Endothelial cell of umbilical vein (primary cell): Measurements from ENCODE around the gene FAM221B. TPM values are rescaled to one million over a fixed set of nuclear protein-coding genes. Genes with fewer than 3 reads are reported as not detected.
A peak's percentile ranks its signal among the peaks of the same experiment; 100 is the strongest.

Experiments used
- BruUV-seq: library from RNA; stranded (reverse); fragments of 400-500 nt; replicated peaks from 2 replicates; lab custom pipeline; 2021; lab: Mats Ljungman, UMichigan
- CTCF ChIA-PET: fragments of 300-600, 350-600 bp; sonication (Branson Sonifier 250); formaldehyde crosslinking; loops from one replicate; lab custom pipeline; 2021; ENCODE audit warnings: antibody characterized with exemption, inconsistent platforms; lab: Charles Lee
- POLR2A ChIA-PET: fragments of 300-600, 350-600 bp; sonication (Branson Sonifier 250); formaldehyde crosslinking; loops from one replicate; lab custom pipeline; 2021; ENCODE audit warnings: antibody characterized with exemption, inconsistent platforms; lab: Charles Lee
- DNase-seq: peaks from one replicate; pipeline ENCODE4 v3.0.0-alpha.2; 2011; ENCODE audit warnings: low read depth, low spot score
- FAIRE-seq: peaks from 2 replicates; lab custom pipeline; 2011; peaks lifted over from hg19 to GRCh38; lab: Jason Lieb, UNC
- H2AFZ ChIP-seq: 2 replicates; pipeline ENCODE4 v1.6.0; 2012; ENCODE audit warnings: low read depth, low read length, control low read depth, inconsistent platforms
- H3K27ac ChIP-seq: 2 replicates; pipeline ENCODE4 v1.5.1; 2011; ENCODE audit warnings: low read depth, mild to moderate bottlenecking, control low read depth, low read length, moderate library complexity; ENCODE audit not compliant: insufficient read depth
- H3K27me3 ChIP-seq, 2 experiments: 2 replicates each; pipeline versions ENCODE4 v1.6.0 to v1.6.1; 2011; ENCODE audit warnings: low read length in 2 of 2, mixed read lengths in 1 of 2; ENCODE audit not compliant: control insufficient read depth in 2 of 2, insufficient read depth in 2 of 2
- H3K36me3 ChIP-seq, 2 experiments: 2 replicates in 1 of 2; 3 replicates in 1 of 2; pipeline ENCODE4 v1.5.1; 2011; ENCODE audit warnings: low read length in 2 of 2, mild to moderate bottlenecking in 1 of 2, moderate library complexity in 1 of 2; ENCODE audit not compliant: control insufficient read depth in 2 of 2, insufficient read depth in 2 of 2; ENCODE audit errors: extremely low read depth in 1 of 2
- H3K4me1 ChIP-seq: 3 replicates; pipeline ENCODE4 v1.5.1; 2011; ENCODE audit warnings: mild to moderate bottlenecking, low read length; ENCODE audit not compliant: control insufficient read depth, insufficient read depth; ENCODE audit errors: extremely low read depth
- H3K4me2 ChIP-seq: 2 replicates; pipeline ENCODE4 v1.6.1; 2011; ENCODE audit warnings: low read length, control low read depth, mixed read lengths; ENCODE audit not compliant: insufficient read depth
- H3K4me3 ChIP-seq, 3 experiments: fragments of 200-600 bp in 1 of 3; sonication (generic), shearing (Covaris generic) in 1 of 3; replicated peaks in 1 of 3; 2 replicates each; pipeline ENCODE4 v1.5.1; 2011 to 2016; ENCODE audit warnings: control low read depth in 3 of 3, low read length in 3 of 3, mild to moderate bottlenecking in 2 of 3, inconsistent platforms in 1 of 3, low read depth in 1 of 3, moderate library complexity in 1 of 3; ENCODE audit not compliant: insufficient read depth in 1 of 3
- H3K79me2 ChIP-seq: 2 replicates; pipeline ENCODE4 v1.6.0; 2012; ENCODE audit warnings: low read length, inconsistent platforms; ENCODE audit not compliant: control insufficient read depth, insufficient read depth
- H3K9ac ChIP-seq: replicated peaks from 2 replicates; pipeline ENCODE3; 2011; ENCODE audit warnings: low read length, control low read depth; ENCODE audit not compliant: insufficient read depth; ENCODE audit errors: extremely low read depth
- H3K9me1 ChIP-seq: replicated peaks from 3 replicates; pipeline ENCODE4 v1.6.0; 2011; ENCODE audit warnings: mild to moderate bottlenecking, low read length; ENCODE audit not compliant: control insufficient read depth, insufficient read depth; ENCODE audit errors: extremely low read depth
- H3K9me3 ChIP-seq: replicated peaks from 2 replicates; pipeline ENCODE4 v1.5.1; 2012; ENCODE audit warnings: low read length, inconsistent platforms; ENCODE audit not compliant: control insufficient read depth, insufficient read depth
- H4K20me1 ChIP-seq: replicated peaks from 2 replicates; pipeline ENCODE3; 2011; ENCODE audit warnings: mild to moderate bottlenecking, low read length; ENCODE audit not compliant: control insufficient read depth, insufficient read depth; ENCODE audit errors: extremely low read depth
- JUN ChIP-seq: IDR thresholded peaks from 2 replicates; pipeline ENCODE4 v1.6.1; 2011; ENCODE audit warnings: borderline replicate concordance, low read depth; ENCODE audit not compliant: insufficient read length, insufficient read depth
- MYC ChIP-seq: IDR thresholded peaks from one replicate; pipeline ENCODE4 v1.6.1; 2011; ENCODE audit warnings: mild to moderate bottlenecking, low read depth, low read length
- dilution Hi-C: fragments of 300-500 bp; cut with MboI; formaldehyde crosslinking; loops from one replicate; pipeline ENCODE4 v1.15.0; 2019; ENCODE audit warnings: low sequenced_read_pairs; ENCODE audit not compliant: extremely low pct_ligation_motif_present
- intact Hi-C: fragments of 100-400 bp; cut with micrococcal nuclease; formaldehyde crosslinking; loops from one replicate; pipeline ENCODE4 v1.10.0; 2022
- polyA plus RNA-seq, 4 experiments: library from polyadenylated mRNA; depleted of rRNA in 3 of 4; stranded (reverse) in 3 of 4; unstranded in 1 of 4; fragments of >200 nt; gene quantifications; 2 replicates each; pipeline versions ENCODE4 v1.2.1 to v1.2.3, GENCODE V29; 2011 to 2012; ENCODE audit warnings: missing spikeins in 1 of 4
- small RNA-seq: library from RNA; depleted of rRNA; stranded (forward); fragments of <200 nt; gene quantifications from one replicate; pipeline ENCODE3, GENCODE V24; 2012; ENCODE audit warnings: low replicate concordance, low read depth; ENCODE audit not compliant: insufficient read depth, insufficient read length
- total RNA-seq: library from RNA; stranded (reverse); gene quantifications from 2 replicates; pipeline ENCODE4 v1.2.3, GENCODE V29; 2021

FAM221B gene
- total and polyA plus RNA-seq, 2 donors (not counting 3 experiments of a cell fraction or from before 2014, with no cell fraction given): not detected

GRCh38 chr9:35766997-35767396 is 61.5 kb downstream of the FAM221B start:
- TF ChIP-seq MYC (no peak), JUN (peak; percentile 2)
- Histone ChIP-seq H3K9ac (no peak overlapping the region), H3K36me3 (no peaks in the 10 kb centered on the region), H3K9me3 (no peaks in the 10 kb centered on the region), H3K4me1 (peaks cover 23% of the 10 kb centered on the region), H3K4me2 (no peak overlapping the region), H3K79me2 (no peaks in the 10 kb centered on the region), H3K9me1 (no peaks in the 10 kb centered on the region), H3K27ac (no peak overlapping the region), H2AFZ (no peak overlapping the region), H3K27me3 (no peaks in the 10 kb centered on the region), H3K4me3 (no peak overlapping the region), H4K20me1 (no peaks in the 10 kb centered on the region)
- CTCF ChIA-PET: interaction anchor here (1.4 kb wide), 1 partner anchor 116 kb away, joined by 4 read pairs; no protein-coding TSS in a partner anchor
- intact Hi-C loops: no loop called here
- BruUV-seq: no TSS peak
- dilution Hi-C loops: no loop called here
- DNase-seq: no peak
- POLR2A ChIA-PET: no interaction called here
- no peak for FAIRE-seq

Small RNA genes lying within 50 kb of the gene (small RNA-seq; reads per million reads assigned to genes)
- gene HINT2: not detected

Other genes with a start within 250 kb of the FAM221B start
- 22.5 and 25.3 TPM in 2 replicates for gene TESK1, start 223.5 kb downstream of the FAM221B start, total RNA-seq
- 26.4 and 28.3 TPM in 2 replicates for gene TESK1, start 223.5 kb downstream of the FAM221B start, polyA plus RNA-seq
- gene CD72, start 210.3 kb downstream of the FAM221B start, total RNA-seq: not detected in 2 replicates
- gene CD72, start 210.3 kb downstream of the FAM221B start, polyA plus RNA-seq: 0.39 TPM in 1 of 2 replicates, not detected in the other
- gene SIT1, start 177.8 kb downstream of the FAM221B start, total RNA-seq: not detected in 2 replicates
- not detected in 2 replicates for gene SIT1, start 177.8 kb downstream of the FAM221B start, polyA plus RNA-seq
- 19,118 and 22,385 TPM in 2 replicates for gene RMRP, start 170.7 kb downstream of the FAM221B start, total RNA-seq
- 359 TPM in 1 of 2 replicates, not detected in the other for gene RMRP, start 170.7 kb downstream of the FAM221B start, polyA plus RNA-seq
- 13.2 and 15.2 TPM in 2 replicates for gene CCDC107, start 170.4 kb downstream of the FAM221B start, total RNA-seq
- 16.0 and 18.8 TPM in 2 replicates for gene CCDC107, start 170.4 kb downstream of the FAM221B start, polyA plus RNA-seq
- gene ARHGEF39, start 163.5 kb downstream of the FAM221B start, total RNA-seq: 4.6 and 6.5 TPM in 2 replicates
- gene ARHGEF39, start 163.5 kb downstream of the FAM221B start, polyA plus RNA-seq: 4.0 and 4.7 TPM in 2 replicates
- 0.42 TPM in 1 of 2 replicates, not detected in the other for gene CA9, start 154.8 kb downstream of the FAM221B start, total RNA-seq
- 0.18 and 0.21 TPM in 2 replicates for gene CA9, start 154.8 kb downstream of the FAM221B start, polyA plus RNA-seq
- gene TPM2, start 138.8 kb downstream of the FAM221B start, total RNA-seq: 257 and 279 TPM in 2 replicates
- 103 and 144 TPM in 2 replicates for gene TPM2, start 138.8 kb downstream of the FAM221B start, polyA plus RNA-seq
- gene TLN1, start 96.5 kb downstream of the FAM221B start, total RNA-seq: 424 and 450 TPM in 2 replicates
- gene TLN1, start 96.5 kb downstream of the FAM221B start, polyA plus RNA-seq: 120 and 137 TPM in 2 replicates
- 36.4 and 39.8 TPM in 2 replicates for gene CREB3, start 96.1 kb downstream of the FAM221B start, total RNA-seq
- gene CREB3, start 96.1 kb downstream of the FAM221B start, polyA plus RNA-seq: 45.9 and 52.1 TPM in 2 replicates
- gene GBA2, start 79.5 kb downstream of the FAM221B start, total RNA-seq: 158 and 196 TPM in 2 replicates
- gene GBA2, start 79.5 kb downstream of the FAM221B start, polyA plus RNA-seq: 99.9 and 110 TPM in 2 replicates
- gene RGP1, start 79.4 kb downstream of the FAM221B start, total RNA-seq: 23.3 and 29.0 TPM in 2 replicates
- gene RGP1, start 79.4 kb downstream of the FAM221B start, polyA plus RNA-seq: 12.7 and 15.0 TPM in 2 replicates
- gene MSMP, start 74.5 kb downstream of the FAM221B start, total RNA-seq: 18.8 and 25.6 TPM in 2 replicates
- gene MSMP, start 74.5 kb downstream of the FAM221B start, polyA plus RNA-seq: 23.5 and 29.0 TPM in 2 replicates
- gene NPR2, start 37.1 kb downstream of the FAM221B start, total RNA-seq: 25.6 and 28.7 TPM in 2 replicates
- 14.4 and 16.4 TPM in 2 replicates for gene NPR2, start 37.1 kb downstream of the FAM221B start, polyA plus RNA-seq
- 0.69 TPM in 1 of 2 replicates, not detected in the other for gene SPAG8, start 16.5 kb downstream of the FAM221B start, total RNA-seq
- gene SPAG8, start 16.5 kb downstream of the FAM221B start, polyA plus RNA-seq: 0.21 TPM in 2 replicates
- 27.2 and 37.4 TPM in 2 replicates for gene HINT2, start 13.7 kb downstream of the FAM221B start, total RNA-seq
- 41.6 and 42.1 TPM in 2 replicates for gene HINT2, start 13.7 kb downstream of the FAM221B start, polyA plus RNA-seq
- gene TMEM8B, start 496 bp upstream of the FAM221B start, total RNA-seq: 2.5 and 2.9 TPM in 2 replicates
- 3.6 and 3.8 TPM in 2 replicates for gene TMEM8B, start 496 bp upstream of the FAM221B start, polyA plus RNA-seq
- gene OR13J1, start 41.7 kb upstream of the FAM221B start, total RNA-seq: not detected in 2 replicates
- gene OR13J1, start 41.7 kb upstream of the FAM221B start, polyA plus RNA-seq: not detected in 2 replicates
- 1.2 and 5.2 TPM in 2 replicates for gene HRCT1, start 77.5 kb upstream of the FAM221B start, total RNA-seq
- 7.0 and 9.9 TPM in 2 replicates for gene HRCT1, start 77.5 kb upstream of the FAM221B start, polyA plus RNA-seq
- gene SPAAR, start 80.8 kb upstream of the FAM221B start, total RNA-seq: 13.0 and 24.8 TPM in 2 replicates
- gene SPAAR, start 80.8 kb upstream of the FAM221B start, polyA plus RNA-seq: 20.8 and 23.0 TPM in 2 replicates
- gene OR2S2, start 129.4 kb upstream of the FAM221B start, total RNA-seq: not detected in 2 replicates
- gene OR2S2, start 129.4 kb upstream of the FAM221B start, polyA plus RNA-seq: not detected in 2 replicates
- 14.1 and 14.5 TPM in 2 replicates for gene RECK, start 208.2 kb upstream of the FAM221B start, total RNA-seq
- 12.0 and 12.4 TPM in 2 replicates for gene RECK, start 208.2 kb upstream of the FAM221B start, polyA plus RNA-seq